ENCODE data around the gene MEG3. TPM values are rescaled to one million over a fixed set of nuclear protein-coding genes. Genes with fewer than 3 reads are reported as not detected.

The MEG3 gene
- total and polyA plus RNA-seq, 2 donors (not counting 3 experiments of a cell fraction or from before 2014, with no cell fraction given), result 378 to 508 TPM

GRCh38 chr14:100786131-100786530 is 39.8 kb upstream of the MEG3 start:
- Histone ChIP-seq H3K27me3 (ENCODE audit: control insufficient read depth in 2 of 2, insufficient read depth in 2 of 2, low read length in 2 of 2) (no peaks in the 10 kb centered on the region), H3K4me1 (ENCODE audit: control insufficient read depth, extremely low read depth, insufficient read depth, low read length) (no peaks in the 10 kb centered on the region), H4K20me1 (replicated peaks; ENCODE audit: control insufficient read depth, extremely low read depth, insufficient read depth, low read length) (no peaks in the 10 kb centered on the region), H3K9me1 (replicated peaks; ENCODE audit: control insufficient read depth, extremely low read depth, insufficient read depth, low read length) (no peaks in the 10 kb centered on the region), H3K79me2 (ENCODE audit: control insufficient read depth, insufficient read depth, low read length) (no peaks in the 10 kb centered on the region), H3K4me2 (ENCODE audit: insufficient read depth, low read length) (no peak overlapping the region), H3K27ac (ENCODE audit: insufficient read depth, low read depth, low read length) (no peak overlapping the region), H3K9ac (replicated peaks; ENCODE audit: extremely low read depth, insufficient read depth, low read length) (no peak overlapping the region), H2AFZ (ENCODE audit: low read depth, low read length) (no peak overlapping the region), H3K36me3 (ENCODE audit: control insufficient read depth in 2 of 2, extremely low read depth in 1 of 2, insufficient read depth in 2 of 2, low read length in 2 of 2) (no peaks in the 10 kb centered on the region), H3K9me3 (replicated peaks; ENCODE audit: control insufficient read depth, insufficient read depth, low read length) (no peaks in the 10 kb centered on the region), H3K4me3 (replicated peaks in 1 of 3; ENCODE audit: insufficient read depth in 1 of 3, low read depth in 1 of 3, low read length in 3 of 3) (no peak overlapping the region)
- BruUV-seq (replicated peaks), result no TSS peak
- no peak for DNase-seq (ENCODE audit: low read depth, low spot score)
- FAIRE-seq, result no peak
- intact Hi-C loops (cut with micrococcal nuclease) (no loop called here), dilution Hi-C loops (cut with MboI; ENCODE audit: extremely low pct_ligation_motif_present, low sequenced_read_pairs) (no loop called here)
- ChIA-PET POLR2A (no interaction called here), CTCF (no interaction called here)
- no peak for TF ChIP-seq POLR2AphosphoS5 (IDR thresholded peaks at IDR 0.05; ENCODE audit: insufficient read depth, low read depth, low read length)
- no peak for TF ChIP-seq GATA2 (IDR thresholded peaks at IDR 0.05; ENCODE audit: insufficient read depth, insufficient read length, low read depth, low read length)
- no peak for TF ChIP-seq JUN (IDR thresholded peaks at IDR 0.05; ENCODE audit: borderline replicate concordance, insufficient read depth, insufficient read length, low read depth)
- no peak for TF ChIP-seq FOS (IDR thresholded peaks at IDR 0.05; ENCODE audit: borderline replicate concordance, insufficient read depth, low read length)

DNA sequence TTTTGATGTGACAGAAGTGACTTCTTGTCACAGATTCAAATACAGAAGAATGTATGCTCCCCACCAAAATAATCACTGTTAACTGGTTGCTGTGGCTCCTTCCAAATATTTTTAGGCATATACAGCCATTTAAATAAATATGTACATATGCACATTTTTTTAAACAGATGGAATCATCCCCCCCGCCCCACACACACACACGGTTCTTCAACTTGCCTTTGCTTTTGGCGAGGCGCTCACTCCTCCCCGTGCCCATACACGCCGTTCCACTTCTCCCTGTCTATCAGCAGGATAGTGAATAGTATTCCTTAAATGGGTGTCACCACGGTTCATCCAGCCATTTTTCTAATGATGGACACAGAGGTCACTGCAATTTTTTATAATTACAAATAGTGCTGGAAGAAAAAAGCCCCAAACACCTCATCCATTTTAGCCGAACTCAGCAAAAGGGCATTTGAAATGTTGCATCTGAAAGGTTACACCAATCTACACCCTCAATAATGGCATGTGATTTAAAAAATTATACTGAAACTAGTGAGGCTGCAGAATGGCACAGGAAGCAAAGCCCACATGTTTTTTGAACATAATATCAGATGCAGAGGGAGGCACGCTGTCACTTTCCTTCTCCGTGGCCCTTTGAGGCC is 39.2 kb upstream of the MEG3 start:
- Histone ChIP-seq H3K4me2 (ENCODE audit: insufficient read depth, low read length) (no peak overlapping the region), H3K4me1 (ENCODE audit: control insufficient read depth, extremely low read depth, insufficient read depth, low read length) (no peaks in the 10 kb centered on the region), H3K79me2 (ENCODE audit: control insufficient read depth, insufficient read depth, low read length) (no peaks in the 10 kb centered on the region), H3K9me3 (replicated peaks; ENCODE audit: control insufficient read depth, insufficient read depth, low read length) (no peaks in the 10 kb centered on the region), H3K36me3 (ENCODE audit: control insufficient read depth in 2 of 2, extremely low read depth in 1 of 2, insufficient read depth in 2 of 2, low read length in 2 of 2) (no peaks in the 10 kb centered on the region), H3K27ac (ENCODE audit: insufficient read depth, low read depth, low read length) (no peak overlapping the region), H4K20me1 (replicated peaks; ENCODE audit: control insufficient read depth, extremely low read depth, insufficient read depth, low read length) (no peaks in the 10 kb centered on the region), H3K9me1 (replicated peaks; ENCODE audit: control insufficient read depth, extremely low read depth, insufficient read depth, low read length) (no peaks in the 10 kb centered on the region), H3K27me3 (ENCODE audit: control insufficient read depth in 2 of 2, insufficient read depth in 2 of 2, low read length in 2 of 2) (no peaks in the 10 kb centered on the region), H2AFZ (ENCODE audit: low read depth, low read length) (no peak overlapping the region), H3K4me3 (replicated peaks in 1 of 3; ENCODE audit: insufficient read depth in 1 of 3, low read depth in 1 of 3, low read length in 3 of 3) (no peak overlapping the region), H3K9ac (replicated peaks; ENCODE audit: extremely low read depth, insufficient read depth, low read length) (no peak overlapping the region)
- intact Hi-C loops (cut with micrococcal nuclease), result no loop called here
- DNase-seq (ENCODE audit: low read depth, low spot score), result no peak
- no peak for TF ChIP-seq JUN (IDR thresholded peaks at IDR 0.05; ENCODE audit: borderline replicate concordance, insufficient read depth, insufficient read length, low read depth)
- TF ChIP-seq POLR2AphosphoS5 (IDR thresholded peaks at IDR 0.05; ENCODE audit: insufficient read depth, low read depth, low read length), result no peak
- no peak for TF ChIP-seq MAX (IDR thresholded peaks at IDR 0.05; ENCODE audit: insufficient read depth, insufficient read length)
- no peak for TF ChIP-seq CTCF (IDR thresholded peaks at IDR 0.05; ENCODE audit: extremely low read depth in 1 of 2, insufficient read depth in 1 of 2, low read depth in 1 of 2, low read length in 2 of 2)
- no peak for TF ChIP-seq GATA2 (IDR thresholded peaks at IDR 0.05; ENCODE audit: insufficient read depth, insufficient read length, low read depth, low read length)
- TF ChIP-seq FOS (IDR thresholded peaks at IDR 0.05; ENCODE audit: borderline replicate concordance, insufficient read depth, low read length), result no peak
- no peak for TF ChIP-seq MYC (IDR thresholded peaks at IDR 0.05; ENCODE audit: low read depth, low read length)
- no peak for TF ChIP-seq POLR2A (IDR thresholded peaks at IDR 0.05; ENCODE audit: low read depth, low read length)
- no peak for TF ChIP-seq EZH2 (IDR thresholded peaks at IDR 0.05; ENCODE audit: borderline replicate concordance, low read depth, low read length, severe bottlenecking)
- ChIA-PET POLR2A (no interaction called here), CTCF (no interaction called here)
- BruUV-seq (replicated peaks), result no TSS peak
- no peak for FAIRE-seq
- dilution Hi-C loops (cut with MboI; ENCODE audit: extremely low pct_ligation_motif_present, low sequenced_read_pairs), result no loop called here
